NOMO-1 treated with dmso at 0.1 percent for 144 hours (cell line): ENCODE measurements around the gene WNT7A.
"Not testable (repeated sequence)": the region's sequence is repeated elsewhere in the genome, so short reads cannot be mapped to it uniquely, and the experiment has no call there.

ENCODE experiments used
- DNase-seq: peaks from one replicate; lab custom pipeline; 2025; ENCODE audit not compliant: unreplicated experiment; lab: John Stamatoyannopoulos, UW

The WNT7A gene

DNA sequence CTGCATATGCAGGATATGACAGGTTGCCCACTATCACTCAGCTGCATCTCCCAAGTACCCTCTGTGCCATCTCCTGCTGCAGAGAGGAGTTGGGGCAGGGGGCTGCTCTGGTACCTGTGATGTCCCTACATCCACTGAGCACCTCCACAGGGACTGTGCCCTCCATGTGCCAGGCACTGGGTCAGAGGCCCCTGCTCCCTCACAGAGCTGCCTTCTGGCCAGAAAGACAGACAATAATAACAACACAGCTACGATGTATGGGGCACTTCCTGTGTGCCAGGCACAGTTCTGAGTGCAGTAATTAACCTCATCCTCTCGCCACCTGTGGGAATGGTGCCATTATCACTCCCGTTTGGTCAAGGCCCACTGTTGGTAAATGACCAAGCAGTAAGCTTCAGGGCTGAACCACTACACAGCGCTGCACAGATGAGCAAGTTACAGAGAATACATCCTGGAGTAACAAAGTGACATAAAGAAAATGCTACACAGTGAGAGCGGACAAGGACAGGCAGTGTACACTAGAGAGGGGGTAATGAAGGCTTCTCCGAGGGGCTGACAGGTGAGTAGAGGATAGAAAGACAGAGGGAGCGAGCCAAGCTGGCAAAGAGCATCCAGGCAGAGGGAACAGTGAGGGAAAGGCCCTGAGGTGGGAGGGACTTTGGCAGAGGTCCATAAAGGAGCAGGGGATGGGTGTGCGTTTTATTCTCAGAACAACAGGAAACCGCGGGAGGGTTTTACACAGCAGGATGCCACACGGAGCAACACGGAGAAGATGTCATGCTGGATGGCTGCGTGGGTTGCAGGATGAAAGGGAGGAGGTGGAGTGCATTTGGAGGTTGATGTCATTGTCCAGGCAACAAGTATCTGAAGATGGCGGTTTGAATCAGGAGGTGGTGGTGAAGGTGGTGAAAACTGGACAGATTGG is 13.6 kb downstream of the WNT7A start:
- DNase-seq, result no peak

DNA sequence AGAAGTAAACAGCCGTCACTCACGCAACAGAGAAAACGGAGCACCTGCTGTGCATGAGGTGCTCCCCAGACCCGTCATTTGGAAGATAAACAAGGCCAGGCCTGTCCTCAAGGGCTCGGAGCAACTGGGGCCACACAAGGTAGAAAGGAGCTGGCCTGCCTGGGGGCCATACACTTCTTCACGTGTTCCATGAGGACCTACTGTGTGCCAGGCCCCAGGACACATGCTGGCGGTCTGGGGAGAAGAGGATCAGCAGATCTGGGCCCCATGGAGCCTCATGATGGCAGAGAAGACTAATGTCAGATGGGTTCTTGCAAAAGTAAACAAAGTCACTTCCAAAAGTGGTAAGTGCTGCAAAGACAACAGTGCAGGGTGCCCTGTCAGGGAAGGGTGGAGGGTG is 14.3 kb downstream of the WNT7A start:
- no peak for DNase-seq

DNA sequence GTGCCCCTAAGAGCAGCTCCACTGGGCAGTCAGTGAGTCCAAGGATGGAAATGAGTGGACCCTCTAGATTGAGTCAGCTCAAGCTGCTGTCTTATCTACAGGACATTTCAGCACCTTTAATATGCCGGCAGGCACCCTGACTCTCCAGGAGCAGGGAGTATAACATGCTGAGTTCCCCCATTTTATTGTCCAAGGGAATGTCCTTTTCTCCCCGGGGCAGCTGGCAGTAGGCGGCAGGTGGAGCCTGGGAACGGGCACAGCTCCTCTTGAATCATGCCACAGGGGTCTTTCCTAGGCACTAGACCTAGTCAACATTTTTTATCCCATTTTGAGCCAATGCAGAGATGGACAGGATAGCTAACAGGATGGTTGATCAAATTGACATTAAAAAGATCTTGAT is 14.8 kb downstream of the WNT7A start:
- no peak for DNase-seq

DNA sequence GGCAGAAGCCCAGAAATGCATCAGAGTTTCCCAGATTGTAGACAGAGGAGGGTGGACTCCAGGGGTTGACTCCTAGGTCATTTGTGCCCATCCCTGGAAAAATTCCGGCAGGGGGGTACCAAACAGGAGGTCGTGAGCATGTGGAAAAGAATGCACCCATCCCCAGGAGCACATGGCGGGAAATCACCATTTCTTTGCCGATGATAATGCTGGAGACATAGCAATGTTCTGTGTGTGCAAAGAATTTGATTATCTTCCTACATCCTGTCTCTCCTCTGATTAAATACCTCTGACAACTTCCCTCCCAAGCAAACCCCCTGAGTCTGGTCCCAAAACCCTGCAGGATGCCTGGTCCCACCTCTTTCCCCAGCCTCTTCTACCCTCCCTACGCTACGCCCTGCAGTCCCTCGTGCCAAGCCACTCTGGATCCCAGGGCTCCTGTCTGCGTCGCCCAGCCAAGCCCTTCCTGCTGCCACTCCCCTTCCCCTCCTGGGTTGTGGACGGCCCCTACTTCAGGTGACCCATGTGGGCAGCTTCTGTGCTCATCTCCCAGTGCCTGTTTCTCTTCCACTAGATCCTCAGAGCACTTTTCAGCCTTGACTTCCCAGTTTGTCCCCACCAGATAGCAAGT is 15.8 kb downstream of the WNT7A start:
- no peak for DNase-seq

DNA sequence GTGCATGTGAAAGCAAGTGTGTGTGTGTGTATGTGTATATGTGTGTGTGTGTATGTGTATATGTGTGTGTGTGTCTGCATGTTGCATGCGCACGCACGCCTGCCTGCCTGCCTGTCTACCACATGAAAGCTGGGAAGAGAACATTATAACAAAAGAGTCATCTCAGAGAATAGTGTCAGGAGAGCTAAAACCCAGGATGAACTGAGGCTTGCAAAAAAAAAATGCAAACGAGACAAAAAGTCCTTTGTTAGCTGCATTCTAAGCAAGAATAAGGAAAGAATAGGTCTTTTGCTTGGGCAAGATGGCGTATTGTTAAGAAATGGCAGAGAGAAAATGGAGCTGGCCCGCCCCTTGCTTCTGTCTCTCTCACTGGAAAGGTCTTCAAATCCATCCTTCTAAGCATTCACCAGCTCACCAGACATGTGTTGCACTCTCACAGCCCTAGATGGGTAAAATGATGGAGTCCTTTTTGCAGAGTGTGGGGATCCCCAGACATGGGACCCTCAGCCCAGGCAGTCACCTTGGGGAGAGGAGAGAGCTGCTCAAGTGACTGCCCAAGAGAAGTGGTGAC is 16.4 kb downstream of the WNT7A start:
- no peak for DNase-seq

DNA sequence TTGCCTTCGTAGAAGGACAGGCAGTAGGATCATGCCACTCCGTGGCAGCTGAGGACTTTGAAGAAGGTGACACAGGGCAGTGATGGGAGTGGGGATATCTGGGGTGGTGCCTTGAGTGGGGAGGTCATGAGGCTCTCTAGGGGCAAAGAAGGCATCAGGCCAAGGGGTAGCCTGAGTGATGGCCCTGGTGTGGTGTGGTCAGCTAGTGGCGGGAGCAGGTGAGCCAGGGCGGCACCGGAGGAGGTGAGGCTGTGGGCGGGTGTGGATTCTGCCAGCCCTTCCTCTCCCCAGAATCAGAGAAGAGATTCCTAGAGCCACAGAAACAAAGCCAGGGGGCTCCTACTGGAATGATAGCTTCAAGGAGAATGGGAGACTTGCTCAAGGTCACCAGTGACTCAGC is 18.4 kb downstream of the WNT7A start:
- no peak for DNase-seq

DNA sequence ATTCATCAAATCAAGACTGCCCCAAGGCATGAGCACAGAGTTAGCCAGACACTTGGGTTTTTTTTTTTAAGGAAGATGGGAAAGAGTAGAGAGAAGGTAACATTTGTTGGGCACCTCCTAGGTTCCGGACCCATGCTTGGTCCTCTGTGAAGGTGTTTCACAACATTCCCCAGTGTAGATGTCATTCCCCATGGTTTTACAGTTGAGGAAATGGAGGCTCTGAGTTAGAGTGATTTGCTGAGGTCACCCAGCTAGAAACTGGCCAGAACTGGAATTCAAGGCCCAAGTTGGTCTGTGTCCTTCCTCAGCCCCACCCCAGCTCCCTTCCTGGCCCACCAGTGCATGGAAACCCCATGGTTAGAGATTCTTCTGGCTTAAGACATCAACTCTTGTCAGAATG is 19.9 kb downstream of the WNT7A start:
- DNase-seq, result no peak

DNA sequence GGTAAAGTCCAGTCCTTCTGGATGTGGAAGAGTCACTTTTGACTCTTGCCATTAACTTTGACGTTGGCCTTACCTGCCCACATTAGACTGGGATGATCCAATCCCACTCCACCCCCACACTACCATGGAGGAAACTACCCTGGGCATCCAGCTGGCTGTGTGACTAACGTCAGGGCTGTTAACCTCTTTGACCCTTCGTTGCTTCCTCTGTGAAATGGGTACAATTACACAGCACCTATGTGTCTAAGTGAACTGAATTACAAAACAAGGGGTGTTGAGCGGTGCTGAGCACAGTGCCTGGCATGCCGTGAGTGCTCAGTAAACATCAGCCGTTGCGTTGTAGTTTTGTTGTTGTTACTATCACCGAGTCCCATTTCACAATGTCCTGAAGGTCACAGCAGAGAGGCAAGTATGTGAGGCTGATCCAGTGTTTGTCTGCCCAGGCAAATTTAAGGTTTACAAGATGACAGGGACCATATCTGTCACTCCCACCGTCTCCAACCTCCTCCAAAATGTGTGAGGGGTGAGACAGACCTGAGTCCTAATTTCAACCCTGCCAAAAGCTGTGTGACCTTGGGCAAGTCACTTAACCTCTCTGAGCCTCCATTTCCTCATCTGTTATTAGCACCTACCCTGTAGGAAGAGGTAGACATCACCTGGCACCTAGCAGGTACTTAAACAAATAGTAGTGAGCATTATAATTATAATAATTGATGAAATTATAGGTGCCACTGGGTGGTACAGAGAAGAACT is 20.9 kb downstream of the WNT7A start:
- DNase-seq, result no peak

DNA sequence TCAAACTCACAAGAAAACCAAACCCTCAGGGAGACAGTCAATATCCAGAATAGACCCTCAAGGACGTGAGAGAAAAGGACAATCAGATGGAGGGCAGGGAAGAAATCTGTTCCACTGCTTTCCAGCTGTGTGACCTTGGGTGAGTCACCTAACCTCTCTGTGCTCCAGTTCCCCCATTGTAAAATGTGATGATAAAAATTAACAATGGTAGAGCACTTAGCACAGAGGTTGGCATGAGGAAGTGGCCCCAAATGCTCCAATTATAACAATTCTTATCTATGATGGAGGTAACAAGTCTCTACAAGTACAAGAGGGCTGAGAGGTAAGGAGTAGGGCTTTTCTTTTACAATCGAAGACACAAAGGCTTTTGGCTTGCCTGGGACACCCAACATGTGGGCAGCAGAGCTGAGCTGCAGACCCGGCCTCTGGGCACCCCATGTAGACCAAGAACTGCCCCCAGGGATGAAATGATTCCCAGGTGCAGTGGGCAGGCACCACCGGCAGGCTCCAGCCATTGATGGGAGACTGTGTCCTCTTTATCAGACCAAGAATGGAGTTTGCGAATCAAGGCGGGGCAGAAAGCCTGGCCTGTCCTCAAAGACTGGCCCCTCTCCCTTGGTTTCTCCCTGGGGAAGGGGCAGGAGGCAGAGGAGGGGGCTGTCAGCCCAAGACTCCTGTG is 22.0 kb downstream of the WNT7A start:
- no peak for DNase-seq

DNA sequence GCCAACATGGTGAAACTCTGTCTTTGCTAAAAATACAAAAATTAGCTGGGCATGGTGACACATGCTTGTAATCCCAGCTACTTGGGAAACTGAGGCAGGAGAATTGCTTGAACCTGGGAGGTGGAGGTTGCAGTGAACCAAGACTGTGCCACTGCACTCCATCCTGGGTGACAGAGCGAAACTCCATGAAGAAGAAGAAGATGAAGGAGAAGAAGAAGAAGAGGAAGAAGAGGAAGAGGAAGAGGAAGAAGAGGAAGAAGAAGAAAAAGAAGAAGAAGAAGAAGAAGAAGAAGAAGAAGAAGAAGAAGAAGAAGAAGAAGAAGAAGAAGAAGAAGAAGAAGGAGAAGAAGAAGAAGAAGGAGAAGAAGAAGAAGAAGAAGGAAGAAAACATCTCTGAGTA is 23.2 kb downstream of the WNT7A start:
- not testable (repeated sequence) for DNase-seq

DNA sequence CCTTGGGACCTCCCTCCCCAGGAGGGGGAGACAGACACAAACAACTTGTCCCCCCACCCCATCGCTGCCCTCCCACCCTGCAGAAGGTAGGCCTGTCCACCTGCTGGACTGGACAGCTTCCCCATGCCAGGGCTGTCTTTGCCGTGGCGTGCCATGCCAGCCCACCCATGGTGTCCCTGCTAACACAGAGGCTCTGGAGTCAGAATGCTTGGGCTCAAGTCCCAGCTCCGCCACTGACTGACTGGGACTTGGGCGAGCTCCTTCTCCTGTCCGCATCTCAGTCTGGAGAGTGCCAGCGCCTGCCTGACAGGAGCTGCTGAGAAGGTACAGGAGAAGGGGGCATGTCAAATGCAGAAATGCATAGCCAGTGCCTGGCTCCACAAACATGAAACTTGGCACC is 23.9 kb downstream of the WNT7A start:
- DNase-seq, result no peak

DNA sequence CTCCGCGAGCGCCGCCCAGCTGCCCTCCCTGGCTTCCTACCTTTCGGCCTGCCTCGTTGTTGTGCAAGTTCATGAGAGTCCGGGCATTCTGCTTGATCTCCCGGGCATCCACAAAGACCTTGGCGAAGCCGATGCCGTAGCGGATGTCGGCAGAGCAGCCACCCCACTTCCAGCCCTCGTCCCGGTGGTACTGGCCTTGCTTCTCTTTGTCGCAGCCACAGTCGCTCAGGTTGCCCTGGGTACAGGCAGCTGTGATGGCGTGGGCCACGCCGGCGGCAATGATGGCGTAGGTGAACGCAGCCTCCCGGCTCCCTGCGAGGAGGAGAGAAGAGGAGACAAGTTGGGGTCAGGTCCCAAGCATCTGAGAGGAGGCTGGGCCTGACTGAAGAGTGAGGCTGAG is 25.4 kb downstream of the WNT7A start:
- no peak for DNase-seq

DNA sequence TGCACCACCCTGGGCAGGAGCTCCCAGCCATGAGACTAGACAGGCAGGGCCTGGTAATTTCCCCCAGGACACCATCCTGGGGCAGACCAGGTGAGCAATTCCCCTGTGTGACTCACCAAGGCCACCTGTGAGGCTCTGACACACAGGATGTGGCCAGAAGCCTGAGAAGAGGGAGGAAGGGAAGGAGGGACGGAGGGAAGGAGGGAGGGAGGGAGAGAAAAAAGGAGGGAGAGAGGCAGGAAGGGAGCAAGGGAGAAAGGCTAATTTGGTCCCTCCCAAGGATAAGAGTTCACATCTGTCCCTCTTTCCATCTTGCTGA is 25.9 kb downstream of the WNT7A start:
- DNase-seq, result no peak

DNA sequence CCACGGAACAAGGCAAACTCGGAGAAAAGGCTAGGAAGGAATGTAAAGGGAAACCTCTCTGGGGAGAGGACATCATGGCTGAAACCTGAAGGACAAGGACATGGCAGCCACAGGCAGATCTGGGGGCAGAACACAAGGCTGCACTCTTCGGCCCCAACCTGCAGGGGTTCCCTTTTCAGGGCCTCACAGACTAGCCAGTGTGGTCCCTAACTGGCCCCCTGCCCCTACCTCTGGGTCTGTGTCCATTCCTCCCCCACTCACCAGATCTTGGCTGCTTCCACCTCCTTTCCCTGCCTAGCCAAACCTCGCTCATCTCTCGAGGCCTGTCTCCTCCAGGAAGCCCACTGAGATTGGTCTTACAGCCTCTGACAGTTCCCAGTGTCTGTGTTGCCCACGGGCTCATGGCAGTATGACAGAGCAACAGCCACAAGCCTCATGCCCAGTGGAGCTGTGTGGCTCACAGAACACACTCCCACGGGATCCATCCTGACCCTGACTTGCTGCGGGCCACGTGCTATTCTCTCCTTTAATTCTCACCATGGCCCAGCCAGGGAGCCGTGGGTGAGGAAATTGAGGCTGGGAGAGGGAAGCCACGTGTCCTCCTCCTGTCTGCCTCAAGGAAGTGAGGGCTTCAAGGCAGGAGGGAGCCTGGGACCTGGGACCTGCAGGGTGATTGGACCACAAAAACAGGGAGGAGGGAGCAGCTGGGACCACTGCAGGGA is 26.5 kb downstream of the WNT7A start:
- DNase-seq, result no peak

DNA sequence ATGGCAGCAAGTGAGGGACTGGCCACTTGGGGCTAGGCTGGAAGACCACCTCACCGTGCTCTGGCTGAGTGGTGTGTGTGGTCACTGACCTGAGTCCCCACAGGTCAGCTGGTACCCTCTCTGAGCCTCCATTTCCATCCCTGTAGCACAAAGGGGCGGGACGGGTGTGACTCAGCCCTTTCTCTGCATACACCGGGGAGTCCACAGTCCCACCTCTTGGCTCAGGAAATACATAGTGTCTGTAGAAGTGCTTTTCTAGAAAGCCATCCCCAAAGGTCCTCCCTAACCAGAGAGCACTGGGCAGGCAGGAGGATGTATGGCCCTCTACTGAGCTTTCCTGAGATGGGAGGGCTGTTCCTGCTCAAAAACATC is 27.2 kb downstream of the WNT7A start:
- DNase-seq, result no peak

DNA sequence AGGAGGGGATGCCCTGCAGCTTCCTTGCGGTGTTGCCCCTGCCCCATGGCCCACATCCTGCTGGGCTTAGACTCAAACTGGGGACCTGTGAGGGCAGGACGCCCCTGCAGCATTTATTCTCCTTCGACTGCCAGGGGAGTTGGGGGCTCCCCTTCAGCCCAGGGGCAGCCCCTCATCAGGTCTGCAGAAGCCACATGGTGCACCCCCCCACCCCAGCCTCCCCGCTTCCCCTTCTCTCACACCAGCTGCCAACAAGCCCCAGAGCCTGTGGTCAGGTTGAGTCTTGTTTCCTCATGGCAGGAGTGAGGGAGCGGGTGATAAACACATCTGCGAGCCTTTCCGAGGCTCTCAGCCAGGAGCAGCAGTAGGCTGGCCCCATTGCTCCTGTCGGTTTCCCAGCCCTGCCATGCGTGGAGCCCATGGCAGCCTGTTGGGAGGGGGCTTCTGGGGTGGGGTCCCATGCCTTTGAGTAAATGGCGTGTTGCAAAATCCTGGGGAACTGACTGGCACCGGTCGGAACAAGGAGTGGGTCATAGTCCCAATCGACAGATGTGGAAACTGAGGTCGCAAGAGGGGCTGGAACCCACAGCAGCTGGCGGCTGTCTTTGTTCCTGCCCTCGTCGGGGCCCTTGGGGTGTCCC is 27.8 kb downstream of the WNT7A start:
- DNase-seq, result no peak

DNA sequence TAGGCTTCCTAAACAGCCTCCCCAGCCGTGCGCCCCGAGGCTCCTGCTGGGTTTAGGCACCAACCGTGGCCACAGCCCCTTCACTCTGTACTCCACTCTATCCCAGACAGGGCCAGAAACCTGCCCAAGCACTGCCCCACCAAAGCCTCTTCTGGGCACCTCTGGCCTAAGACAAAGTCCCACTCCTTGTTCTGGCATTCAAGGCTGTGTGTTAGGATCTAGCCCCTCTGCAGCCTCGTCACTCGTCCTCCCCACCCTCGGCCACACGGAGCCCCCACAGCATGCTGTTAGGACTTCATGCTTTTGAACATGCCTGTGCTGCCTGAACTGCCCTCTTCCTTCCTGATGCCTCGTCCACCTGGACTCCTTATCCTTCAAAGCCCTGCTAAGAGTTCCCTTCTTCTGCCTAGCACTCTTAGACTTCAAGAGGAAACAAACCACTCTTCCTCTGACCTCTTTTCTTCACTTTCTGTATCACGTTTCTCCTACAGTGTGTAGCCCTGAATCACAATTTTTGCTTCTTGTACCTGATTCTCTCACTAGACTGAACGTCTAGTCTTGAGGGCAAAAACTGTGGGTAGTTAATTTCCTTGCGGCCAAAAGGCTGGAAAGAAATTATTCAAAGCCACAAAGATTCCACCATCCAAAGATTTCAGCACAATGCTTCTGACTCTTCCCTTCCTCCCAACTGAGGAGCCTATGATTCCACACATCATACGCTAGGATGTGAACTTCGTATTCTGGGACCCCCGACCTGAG is 28.6 kb downstream of the WNT7A start:
- DNase-seq, result no peak

DNA sequence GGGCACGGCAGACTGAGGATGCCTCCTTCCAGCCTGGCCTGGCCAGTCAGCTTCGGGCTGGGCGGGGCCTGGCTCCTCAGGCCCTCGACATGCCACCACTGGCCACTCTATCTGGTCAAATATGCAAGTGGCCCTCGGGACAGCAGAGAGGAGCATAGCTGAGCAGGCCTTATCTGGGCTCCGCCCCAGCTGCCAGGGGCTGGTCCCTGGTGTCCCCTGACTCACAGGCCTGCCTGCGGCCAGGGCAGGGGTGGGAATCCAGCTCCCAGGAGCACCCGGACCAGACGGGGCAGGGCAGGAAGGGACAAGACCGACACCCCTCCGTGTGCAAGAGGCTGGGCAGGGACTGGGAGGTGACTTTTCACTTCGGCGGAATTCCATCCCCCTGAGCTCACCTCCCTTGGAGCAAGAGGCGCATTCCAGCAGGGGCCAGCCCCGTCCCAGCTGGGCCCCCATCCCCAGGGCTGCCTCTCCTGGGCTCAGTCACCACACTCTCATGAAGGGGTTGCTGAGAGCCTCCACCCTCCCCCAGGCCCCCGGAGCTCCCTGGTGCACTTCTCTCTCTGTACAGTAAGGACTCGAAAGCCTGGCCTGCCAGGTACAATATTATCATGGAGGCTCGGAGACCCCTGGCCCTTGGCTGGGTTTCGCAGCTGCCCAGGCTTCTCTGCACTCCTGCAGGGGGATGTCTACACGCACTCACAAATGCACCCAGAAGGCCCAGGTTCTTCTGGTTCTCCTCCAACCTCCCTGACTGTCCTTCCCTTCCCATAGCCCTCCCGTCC is 29.5 kb downstream of the WNT7A start:
- no peak for DNase-seq

DNA sequence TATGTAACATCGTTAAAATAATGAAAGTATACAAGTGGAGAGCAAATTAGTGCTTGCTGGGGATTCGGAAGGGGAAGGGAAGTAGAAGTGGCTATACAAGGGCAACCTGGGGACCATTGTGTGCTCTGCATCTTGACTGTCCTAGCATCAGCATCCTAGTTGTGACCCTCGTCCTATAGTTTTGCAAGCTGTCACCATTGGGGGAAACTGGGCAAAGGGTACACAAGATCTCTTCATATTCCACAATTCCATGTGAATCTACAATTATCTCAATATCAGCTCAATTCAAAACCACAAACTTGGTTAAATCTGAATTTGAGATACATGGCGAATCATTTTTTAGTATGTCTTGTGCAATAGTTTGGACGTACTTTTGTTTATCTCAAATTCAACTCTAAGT is 30.9 kb downstream of the WNT7A start:
- DNase-seq, result no peak
